ENCODE results near the gene ERCC8.

- no peak for TF ChIP-seq CTCF (IDR thresholded peaks at IDR 0.05; ENCODE audit: poor library complexity, severe bottlenecking)
- no peak for TF ChIP-seq EZH2 (IDR thresholded peaks at IDR 0.05; ENCODE audit: borderline replicate concordance, insufficient read depth, low read length, poor library complexity, severe bottlenecking)
- TF ChIP-seq SMC3 (conservative IDR thresholded peaks at IDR 0.05; ENCODE audit: poor library complexity): no peak
These were observed 57.8 kb downstream of the ERCC8 start for GRCh38 chr5:60887096-60887495.

Measured in neural cell (in vitro differentiated cells).